HepG2 (cell line): ENCODE data around the gene GATAD2B. TPM values are rescaled to one million over a fixed set of nuclear protein-coding genes. Genes with fewer than 3 reads are reported as not detected.

Experiments
- ATAC-seq: fragments of 200-7000 bp; cut with Tn5 transposase; 3 replicates; pipeline ENCODE4 v1.9.1; 2020; ENCODE audit warnings: mild to moderate bottlenecking, moderate library complexity
- BruUV-seq: library from RNA; stranded (reverse); fragments of 400-500 nt; replicated peaks from 2 replicates; lab custom pipeline; 2021; lab: Mats Ljungman, UMichigan
- CTCF ChIA-PET: fragments of 300-600 bp; formaldehyde crosslinking; extraction: SDS; loops from one replicate; lab custom pipeline; 2021; ENCODE audit warnings: low total read pairs, inconsistent platforms, low intra/inter-chr PET ratio; lab: Yijun Ruan, JAX
- POLR2A ChIA-PET: fragments of 350-600 bp; sonication (Branson Sonifier 250); formaldehyde crosslinking; loops from one replicate; lab custom pipeline; 2020; ENCODE audit warnings: antibody characterized with exemption, inconsistent platforms; lab: Yijun Ruan, JAX
- DNase-seq: peaks from one replicate; pipeline ENCODE4 v3.0.0-alpha.2; 2015; ENCODE audit warnings: low spot score
- FAIRE-seq: peaks from 3 replicates; lab custom pipeline; 2011; peaks lifted over from hg19 to GRCh38; lab: Jason Lieb, UNC
- H2AFZ ChIP-seq: one replicate; pipeline ENCODE4 v1.6.1; 2011; ENCODE audit warnings: low read length, inconsistent platforms
- H3K27ac ChIP-seq: fragments of 300-600 bp; 3 replicates; pipeline ENCODE4 v1.8.0; 2011; ENCODE audit warnings: mixed run types, mild to moderate bottlenecking, mixed read lengths, low read length, inconsistent platforms; ENCODE audit not compliant: insufficient read depth; ENCODE audit errors: extremely low read length
- H3K27me3 ChIP-seq, 2 experiments: fragments of 200-600 bp in 1 of 2; 2 replicates in 1 of 2; 3 replicates in 1 of 2; pipeline versions ENCODE4 v1.6.0 to v1.8.0; 2011; ENCODE audit warnings: low read length in 2 of 2, mild to moderate bottlenecking in 2 of 2, moderate library complexity in 2 of 2, inconsistent platforms in 1 of 2; ENCODE audit not compliant: insufficient read depth in 2 of 2, control insufficient read depth in 1 of 2
- H3K36me3 ChIP-seq, 2 experiments: fragments of 200-600 bp in 1 of 2; replicated peaks in 1 of 2; 2 replicates in 1 of 2; 3 replicates in 1 of 2; pipeline versions ENCODE4 v1.5.1 to v1.8.0; 2011; ENCODE audit warnings: low read length in 2 of 2, inconsistent platforms in 1 of 2; ENCODE audit not compliant: insufficient read depth in 2 of 2, control insufficient read depth in 1 of 2
- H3K4me1 ChIP-seq: 2 replicates; pipeline ENCODE4 v1.5.1; 2012; ENCODE audit warnings: low read length, inconsistent platforms; ENCODE audit not compliant: insufficient read depth
- H3K4me2 ChIP-seq: 2 replicates; pipeline ENCODE4 v1.6.0; 2011; ENCODE audit warnings: low read depth, low read length, inconsistent platforms
- H3K4me3 ChIP-seq, 3 experiments: fragments of 200-600 bp in 1 of 3; sonication (generic), shearing (Covaris generic) in 1 of 3; replicated peaks in 1 of 3; 2 replicates each; pipeline ENCODE4 v1.5.1; 2011 to 2016; ENCODE audit warnings: low read length in 3 of 3, inconsistent platforms in 2 of 3, low read depth in 2 of 3, mild to moderate bottlenecking in 2 of 3, control low read depth in 1 of 3, mixed read lengths in 1 of 3; ENCODE audit not compliant: insufficient read depth in 1 of 3
- H3K79me2 ChIP-seq: one replicate; pipeline ENCODE4 v1.6.1; 2011; ENCODE audit warnings: low read length, inconsistent platforms; ENCODE audit not compliant: insufficient read depth
- H3K9ac ChIP-seq: 2 replicates; pipeline ENCODE4 v1.6.0; 2011; ENCODE audit warnings: mild to moderate bottlenecking, low read depth, low read length, inconsistent platforms; ENCODE audit not compliant: insufficient read depth
- H3K9me3 ChIP-seq: 2 replicates; pipeline ENCODE4 v1.5.1; 2012; ENCODE audit warnings: mild to moderate bottlenecking, low read length
- H4K20me1 ChIP-seq: 2 replicates; pipeline ENCODE4 v1.6.0; 2011; ENCODE audit warnings: inconsistent platforms, mild to moderate bottlenecking, low read length, moderate library complexity; ENCODE audit not compliant: insufficient read depth
- CCDC6 ChIP-seq: sonication (generic); formaldehyde crosslinking; IDR thresholded peaks from 2 replicates; pipeline ENCODE4 v1.8.1; 2022; ENCODE audit warnings: mild to moderate bottlenecking, missing genetic modification reagents, moderate library complexity
- ESRRA ChIP-seq: sonication (generic); formaldehyde crosslinking; IDR thresholded peaks from 2 replicates; pipeline ENCODE4 v1.5.1; 2020; ENCODE audit warnings: mild to moderate bottlenecking, low read depth, missing genetic modification reagents
- NONO ChIP-seq, 2 experiments: fragments of 450-650 bp in 1 of 2; sonication (generic) in 1 of 2; formaldehyde crosslinking in 1 of 2; IDR thresholded peaks in 1 of 2; conservative IDR thresholded peaks in 1 of 2; 2 replicates each; pipeline versions ENCODE4 v1.6.1 to v1.8.0; 2017 to 2022; ENCODE audit warnings: mild to moderate bottlenecking in 1 of 2, missing genetic modification reagents in 1 of 2, moderate library complexity in 1 of 2
- NR2F1 ChIP-seq, 2 experiments: fragments of 450-650 bp in 1 of 2; formaldehyde crosslinking in 1 of 2; IDR thresholded peaks; 2 replicates each; pipeline versions ENCODE4 v1.5.0 to v1.6.1; 2016 to 2020; ENCODE audit warnings: mild to moderate bottlenecking in 1 of 2, missing compliant biosample characterization in 1 of 2, missing genetic modification reagents in 1 of 2, moderate library complexity in 1 of 2
- SMAD3 ChIP-seq: sonication (generic); formaldehyde crosslinking; IDR thresholded peaks from 2 replicates; pipeline ENCODE4 v1.4.0; 2020; ENCODE audit warnings: missing genetic modification reagents
- TCF12 ChIP-seq, 2 experiments: fragments of 450-650 bp in 1 of 2; sonication (generic) in 1 of 2; formaldehyde crosslinking in 1 of 2; IDR thresholded peaks; 2 replicates each; pipeline versions ENCODE4 v1.6.1 to v1.8.0; 2017 to 2022; ENCODE audit warnings: antibody characterized with exemption in 1 of 2, mild to moderate bottlenecking in 1 of 2, missing genetic modification reagents in 1 of 2, moderate library complexity in 1 of 2
- ZIK1 ChIP-seq: sonication (generic); formaldehyde crosslinking; IDR thresholded peaks from 2 replicates; pipeline ENCODE4 v1.5.0; 2020; ENCODE audit warnings: mild to moderate bottlenecking, low read depth, missing genetic modification reagents, borderline replicate concordance
- ZNF761 ChIP-seq: sonication (generic); formaldehyde crosslinking; conservative IDR thresholded peaks from 2 replicates; pipeline ENCODE4 v1.4.0; 2020; ENCODE audit warnings: mild to moderate bottlenecking, missing genetic modification reagents
- WGBS: methylation state at CpG from one replicate; pipeline ENCODE4 v1.1.6; 2017; ENCODE audit warnings: low lambda C conversion rate; 5-methylcytosine and 5-hydroxymethylcytosine counted together
- in situ Hi-C: cut with HindIII; loops from 2 replicates; pipeline ENCODE4 v1.10.0; 2017; ENCODE audit warnings: low pct_unique_long_range_greater_than_20kb; ENCODE audit not compliant: extremely low pct_ligation_motif_present
- intact Hi-C: fragments of 100-400 bp; cut with micrococcal nuclease; formaldehyde crosslinking; loops from one replicate; pipeline ENCODE4 v1.10.0; 2022; ENCODE audit not compliant: unreplicated experiment
- polyA plus RNA-seq, 8 experiments: library from polyadenylated mRNA; depleted of rRNA in 3 of 8; stranded (reverse) in 7 of 8; unstranded in 1 of 8; fragments of >200 nt; fragmentation: Illumina TruSeq in 4 of 8; extraction: Trizol in 4 of 8; gene quantifications; 2 replicates each; pipeline versions ENCODE4 v1.2.1 to v1.2.3, GENCODE V29; 2011 to 2016; ENCODE audit warnings: low read depth in 4 of 8, missing spikeins in 1 of 8, mixed read lengths in 1 of 8; ENCODE audit not compliant: insufficient read depth in 1 of 8
- total RNA-seq, 5 experiments: library from RNA; depleted of rRNA; stranded (reverse); fragments of >200 nt; fragmentation: Illumina TruSeq; extraction: Trizol; gene quantifications; 2 replicates each; pipeline ENCODE4 v1.2.3, GENCODE V29; 2016; ENCODE audit warnings: low read depth in 1 of 5
- TF ChIP-seq, protein P1 (sequence below): sonication (generic); formaldehyde crosslinking; IDR thresholded peaks from 2 replicates; pipeline ENCODE4 v1.8.1; 2023; ENCODE audit warnings: mild to moderate bottlenecking, missing genetic modification reagents, borderline replicate concordance
- TF ChIP-seq, protein P2 (sequence below): sonication (generic); formaldehyde crosslinking; conservative IDR thresholded peaks from 2 replicates; pipeline ENCODE4 v1.5.0; 2020; ENCODE audit warnings: missing genetic modification reagents

The GATAD2B gene
- total and polyA plus RNA-seq, 2 of the 13 experiments (the other 11 are each of a cell fraction or from before 2014, with no cell fraction given), result 3.2 to 5.2 TPM

DNA sequence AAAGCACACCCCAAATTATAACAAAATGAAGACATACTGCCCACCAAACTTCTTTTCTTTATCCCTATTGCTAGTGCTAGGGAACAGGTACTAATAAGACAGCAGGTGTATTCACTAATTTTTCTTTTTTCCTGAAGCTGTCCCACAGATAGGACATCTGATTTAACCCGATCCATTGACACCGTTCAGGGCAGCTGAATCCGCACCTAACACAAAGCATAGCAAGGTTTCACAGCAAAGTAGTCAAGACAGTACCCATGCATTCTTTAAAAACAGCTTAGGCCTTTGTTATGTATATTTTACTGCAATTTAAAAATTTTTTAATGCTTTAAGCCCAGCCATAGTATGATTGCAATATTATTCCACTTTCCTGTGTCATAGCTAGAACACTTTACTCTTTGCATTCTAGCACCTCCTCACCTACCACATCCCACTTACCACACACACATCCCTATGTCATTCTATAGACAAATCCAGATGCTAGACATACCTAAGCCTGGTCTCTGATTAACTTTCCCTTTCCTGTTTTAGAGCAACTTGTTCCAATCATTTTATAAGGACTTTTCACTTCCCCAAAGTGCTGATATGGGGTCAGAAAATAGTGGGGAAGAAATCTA, 40.4 kb downstream of the GATAD2B start:
- Histone ChIP-seq H3K4me2 (no peak overlapping the region), H3K27me3 (no peaks in the 10 kb centered on the region), H3K36me3 (0 out of 5 replicates have a peak, but pooled peaks cover 0 to 2% of the 10 kb centered on the region in 2 experiments), H3K4me3 (no peak overlapping the region), H3K4me1 (peaks cover 16% of the 10 kb centered on the region), H4K20me1 (0 out of 2 replicates have a peak, but pooled peaks cover 12% of the 10 kb centered on the region), H2AFZ (no peak overlapping the region)
- BruUV-seq, result no TSS peak
- DNase-seq (no peak), FAIRE-seq (no peak)
- POLR2A ChIA-PET, result no interaction called here
- WGBS, result 93% methylated on average over 3 of the region's 3 CpGs
- intact Hi-C loops, result no loop called here
- CTCF ChIA-PET, result no interaction called here
- TF ChIP-seq ZIK1 (CRISPR knock-in tag) (no peak), NR2F1 (CRISPR knock-in tag; IDR thresholded peaks at IDR 0.05) (no peak), CCDC6 (no peak), ZNF761 (CRISPR knock-in tag) (no peak)
- TF ChIP-seq, all 625 proteins: peak for 0
- Histone ChIP-seq H3K79me2 (peaks cover 58% of the 10 kb centered on the region), H3K27ac (no peak overlapping the region), H3K9me3 (no peaks in the 10 kb centered on the region), H3K9ac (no peak overlapping the region)
- in situ Hi-C loops, result no loop called here
- no peak for ATAC-seq

DNA sequence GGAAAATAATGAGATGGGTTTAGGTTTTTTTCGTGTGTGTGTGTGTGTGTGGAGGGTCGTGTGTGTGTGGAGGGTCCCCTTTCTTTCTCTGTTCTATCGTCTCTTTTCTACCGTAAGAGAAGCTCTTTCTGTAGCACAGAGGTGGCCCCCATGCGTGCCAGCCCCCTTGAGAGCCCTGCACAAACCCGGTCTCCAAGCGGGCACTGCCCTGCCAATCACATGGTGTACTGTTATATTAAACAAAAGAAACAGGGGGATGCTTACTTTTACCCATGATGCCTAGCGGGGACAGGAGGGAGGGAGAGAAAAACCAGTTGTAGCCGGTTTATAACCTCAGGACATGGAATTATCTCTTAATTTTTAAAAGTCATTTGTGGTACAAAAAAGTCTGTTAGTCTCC, 41.0 kb downstream of the GATAD2B start:
- Histone ChIP-seq H3K9ac (no peak overlapping the region), H3K4me2 (no peak overlapping the region), H3K9me3 (no peaks in the 10 kb centered on the region), H3K27ac (no peak overlapping the region), H3K36me3 (0 out of 5 replicates have a peak, but pooled peaks cover 0 to 2% of the 10 kb centered on the region in 2 experiments), H3K4me3 (no peak overlapping the region), H2AFZ (no peak overlapping the region), H3K79me2 (peaks cover 53% of the 10 kb centered on the region), H4K20me1 (peaks cover 8% of the 10 kb centered on the region; the same call in 1 of the 2 replicates), H3K4me1 (peaks cover 23% of the 10 kb centered on the region), H3K27me3 (no peaks in the 10 kb centered on the region)
- intact Hi-C loops, result no loop called here
- FAIRE-seq (no peak), ATAC-seq (no peak), DNase-seq (no peak)
- WGBS, result 84% methylated on average over 9 of the region's 9 CpGs
- ChIA-PET CTCF (no interaction called here), POLR2A (no interaction called here)
- in situ Hi-C loops, result no loop called here
- TSS peak; percentile 26 for BruUV-seq
- TF ChIP-seq, protein P1, sequence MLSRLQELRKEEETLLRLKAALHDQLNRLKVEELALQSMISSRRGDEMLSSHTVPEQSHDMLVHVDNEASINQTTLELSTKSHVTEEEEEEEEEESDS (CRISPR knock-in tag), result no peak
- TF ChIP-seq SMAD3 (no peak), TCF12 (IDR thresholded peaks at IDR 0.05) (no peak), TCF12 (CRISPR knock-in tag; IDR thresholded peaks at IDR 0.05) (no peak), ESRRA (CRISPR knock-in tag) (no peak), NONO (IDR thresholded peaks at IDR 0.05) (no peak), NONO (CRISPR knock-in tag; conservative IDR thresholded peaks at IDR 0.05) (no peak)
- TF ChIP-seq, protein P2, sequence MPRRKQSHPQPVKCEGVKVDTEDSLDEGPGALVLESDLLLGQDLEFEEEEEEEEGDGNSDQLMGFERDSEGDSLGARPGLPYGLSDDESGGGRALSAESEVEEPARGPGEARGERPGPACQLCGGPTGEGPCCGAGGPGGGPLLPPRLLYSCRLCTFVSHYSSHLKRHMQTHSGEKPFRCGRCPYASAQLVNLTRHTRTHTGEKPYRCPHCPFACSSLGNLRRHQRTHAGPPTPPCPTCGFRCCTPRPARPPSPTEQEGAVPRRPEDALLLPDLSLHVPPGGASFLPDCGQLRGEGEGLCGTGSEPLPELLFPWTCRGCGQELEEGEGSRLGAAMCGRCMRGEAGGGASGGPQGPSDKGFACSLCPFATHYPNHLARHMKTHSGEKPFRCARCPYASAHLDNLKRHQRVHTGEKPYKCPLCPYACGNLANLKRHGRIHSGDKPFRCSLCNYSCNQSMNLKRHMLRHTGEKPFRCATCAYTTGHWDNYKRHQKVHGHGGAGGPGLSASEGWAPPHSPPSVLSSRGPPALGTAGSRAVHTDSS (CRISPR knock-in tag), result no peak
